ENCODE measurements around the gene C13orf42.

Gene C13orf42

GRCh38 chr13:51068501-51068900, 42.6 kb downstream of the C13orf42 start:
- H3K9me3 ChIP-seq (ENCODE audit: insufficient read depth, low read depth, low read length), result no peaks in the 10 kb centered on the region
- H3K27me3 ChIP-seq (ENCODE audit: insufficient read depth, low read length, poor library complexity, severe bottlenecking), result no peaks in the 10 kb centered on the region
- H3F3A ChIP-seq (ENCODE audit: low read depth), result 0 out of 2 replicates have a peak, but pooled peaks cover 4% of the 10 kb centered on the region
- no peaks in the 10 kb centered on the region for H3K36me3 ChIP-seq (ENCODE audit: insufficient read depth, low read length)
- H3K9me2 ChIP-seq (replicated peaks; ENCODE audit: low read depth, low read length), result no peaks in the 10 kb centered on the region
- H2AFZ ChIP-seq (ENCODE audit: low read length), result no peak overlapping the region
- no peak overlapping the region for H3K9ac ChIP-seq (ENCODE audit: low read depth, low read length, poor library complexity, severe bottlenecking)
- TF ChIP-seq CTCF (conservative IDR thresholded peaks at IDR 0.05; ENCODE audit: low read length) (no peak), EZH2phosphoT487 (IDR thresholded peaks at IDR 0.05; ENCODE audit: borderline replicate concordance) (no peak)
- no peaks in the 10 kb centered on the region for H4K20me1 ChIP-seq (ENCODE audit: insufficient read depth, low read length, poor library complexity, severe bottlenecking)
- no peak overlapping the region for H3K4me3 ChIP-seq (ENCODE audit: low read length, poor library complexity, severe bottlenecking)
- H3K4me1 ChIP-seq (ENCODE audit: insufficient read depth, low read length, poor library complexity, severe bottlenecking), result peaks cover 36% of the 10 kb centered on the region
- no peak overlapping the region for H3K4me2 ChIP-seq (ENCODE audit: low read depth, low read length, poor library complexity, severe bottlenecking)
- H3K79me2 ChIP-seq (ENCODE audit: insufficient read depth, low read length), result no peaks in the 10 kb centered on the region

DNA sequence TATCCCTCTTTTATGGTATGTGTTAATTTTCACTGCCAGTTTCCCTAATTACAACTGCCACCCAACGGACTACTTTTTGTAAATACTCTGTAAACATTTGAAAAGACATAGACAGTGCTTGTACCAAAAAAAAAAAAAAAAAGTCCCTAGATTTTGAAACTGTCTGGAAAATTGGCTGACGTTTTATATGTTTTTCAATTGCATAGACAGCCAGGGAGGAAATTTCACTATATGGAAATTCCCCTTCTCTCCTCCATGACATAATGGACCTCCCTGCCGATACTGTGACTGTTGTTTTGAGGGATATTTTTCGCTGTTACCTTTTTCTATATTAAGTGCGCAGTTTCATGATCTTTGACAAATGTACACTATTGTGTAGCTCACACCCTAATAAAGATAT, 43.4 kb downstream of the C13orf42 start:
- no peaks in the 10 kb centered on the region for H3K9me3 ChIP-seq (ENCODE audit: insufficient read depth, low read depth, low read length)
- no peak overlapping the region for H2AFZ ChIP-seq (ENCODE audit: low read length)
- no peak overlapping the region for H3K4me3 ChIP-seq (ENCODE audit: low read length, poor library complexity, severe bottlenecking)
- no peaks in the 10 kb centered on the region for H3K36me3 ChIP-seq (ENCODE audit: insufficient read depth, low read length)
- H3K9me2 ChIP-seq (replicated peaks; ENCODE audit: low read depth, low read length), result no peaks in the 10 kb centered on the region
- 0 out of 2 replicates have a peak, but pooled peaks cover 4% of the 10 kb centered on the region for H3F3A ChIP-seq (ENCODE audit: low read depth)
- no peaks in the 10 kb centered on the region for H4K20me1 ChIP-seq (ENCODE audit: insufficient read depth, low read length, poor library complexity, severe bottlenecking)
- H3K4me2 ChIP-seq (ENCODE audit: low read depth, low read length, poor library complexity, severe bottlenecking), result no peak overlapping the region
- TF ChIP-seq EZH2phosphoT487 (IDR thresholded peaks at IDR 0.05; ENCODE audit: borderline replicate concordance) (no peak), CTCF (conservative IDR thresholded peaks at IDR 0.05; ENCODE audit: low read length) (no peak)
- no peak overlapping the region for H3K9ac ChIP-seq (ENCODE audit: low read depth, low read length, poor library complexity, severe bottlenecking)
- no peaks in the 10 kb centered on the region for H3K79me2 ChIP-seq (ENCODE audit: insufficient read depth, low read length)
- peaks cover 37% of the 10 kb centered on the region for H3K4me1 ChIP-seq (ENCODE audit: insufficient read depth, low read length, poor library complexity, severe bottlenecking)
- H3K27me3 ChIP-seq (ENCODE audit: insufficient read depth, low read length, poor library complexity, severe bottlenecking), result no peaks in the 10 kb centered on the region

DNA sequence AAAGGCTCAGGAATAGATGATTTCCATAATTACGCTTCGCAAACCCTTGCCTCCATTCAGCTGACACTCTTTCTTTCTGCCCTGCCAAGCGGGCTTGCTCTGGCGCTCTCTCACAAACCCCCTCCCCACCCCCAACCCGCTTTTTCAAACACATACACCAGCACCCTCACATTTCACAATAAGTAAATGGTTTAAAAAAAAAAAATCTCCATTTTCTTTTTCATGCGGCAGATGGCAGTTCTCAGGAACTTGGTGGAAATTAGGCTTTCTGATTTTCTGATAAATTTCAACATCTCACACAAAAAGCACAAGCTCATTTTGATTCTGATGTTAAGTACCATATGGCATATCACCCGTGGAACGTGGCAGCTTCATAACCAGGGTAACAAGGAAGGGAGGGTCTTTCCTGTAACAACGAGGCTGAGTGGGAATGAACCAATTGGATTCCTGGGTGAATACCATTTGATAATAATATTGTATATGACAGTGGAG, 43.8 kb downstream of the C13orf42 start:
- H3K9me2 ChIP-seq (replicated peaks; ENCODE audit: low read depth, low read length), result no peaks in the 10 kb centered on the region
- 0 out of 2 replicates have a peak, but pooled peaks cover 4% of the 10 kb centered on the region for H3F3A ChIP-seq (ENCODE audit: low read depth)
- no peaks in the 10 kb centered on the region for H4K20me1 ChIP-seq (ENCODE audit: insufficient read depth, low read length, poor library complexity, severe bottlenecking)
- no peak for TF ChIP-seq CTCF (conservative IDR thresholded peaks at IDR 0.05; ENCODE audit: low read length)
- no peak for TF ChIP-seq EZH2phosphoT487 (IDR thresholded peaks at IDR 0.05; ENCODE audit: borderline replicate concordance)
- peak overlapping the region; percentile 74 for H3K4me2 ChIP-seq (ENCODE audit: low read depth, low read length, poor library complexity, severe bottlenecking)
- H3K79me2 ChIP-seq (ENCODE audit: insufficient read depth, low read length), result no peaks in the 10 kb centered on the region
- H3K4me3 ChIP-seq (ENCODE audit: low read length, poor library complexity, severe bottlenecking), result peak overlapping the region; percentile 50
- no peak overlapping the region for H2AFZ ChIP-seq (ENCODE audit: low read length)
- no peaks in the 10 kb centered on the region for H3K36me3 ChIP-seq (ENCODE audit: insufficient read depth, low read length)
- H3K4me1 ChIP-seq (ENCODE audit: insufficient read depth, low read length, poor library complexity, severe bottlenecking), result peaks cover 42% of the 10 kb centered on the region
- H3K9ac ChIP-seq (ENCODE audit: low read depth, low read length, poor library complexity, severe bottlenecking), result no peak overlapping the region
- H3K27me3 ChIP-seq (ENCODE audit: insufficient read depth, low read length, poor library complexity, severe bottlenecking), result no peaks in the 10 kb centered on the region
- H3K9me3 ChIP-seq (ENCODE audit: insufficient read depth, low read depth, low read length), result no peaks in the 10 kb centered on the region
